HCT116 (cell line): Measurements from ENCODE around the gene ZFTA. TPM values are rescaled to one million over a fixed set of nuclear protein-coding genes. Genes with fewer than 3 reads are reported as not detected.

Experiments
- ATAC-seq: fragments of 200-7000 bp; cut with Tn5 transposase; 2 replicates; pipeline ENCODE4 v1.9.1; 2020; ENCODE audit warnings: mild to moderate bottlenecking, moderate library complexity
- BruUV-seq: library from RNA; stranded (reverse); fragments of 400-500 nt; replicated peaks from 2 replicates; lab custom pipeline; 2021; lab: Mats Ljungman, UMichigan
- CTCF ChIA-PET: fragments of 300-600 bp; sonication (Branson Sonifier 250); formaldehyde crosslinking; loops from one replicate; lab custom pipeline; 2021; ENCODE audit warnings: antibody characterized with exemption; lab: Charles Lee
- POLR2A ChIA-PET: fragments of 300-600, 350-600 bp; sonication (Branson Sonifier 250); formaldehyde crosslinking; loops from one replicate; lab custom pipeline; 2021; ENCODE audit warnings: antibody characterized with exemption; lab: Charles Lee
- RAD21 ChIA-PET, 2 experiments: fragments of 300-600 bp; sonication (Branson Sonifier 250); formaldehyde crosslinking; loops; one replicate each; lab custom pipeline; 2023; ENCODE audit warnings: low total read pairs in 2 of 2; ENCODE audit not compliant: uncharacterized antibody in 2 of 2, unreplicated experiment in 2 of 2, low non-redundant PET in 1 of 2; lab: Charles Lee
- DNase-seq: peaks from one replicate; pipeline ENCODE4 v3.0.0-alpha.2; 2010; ENCODE audit warnings: low read depth, low spot score
- H2AFZ ChIP-seq: fragments of 200-600 bp; shearing (Covaris generic), sonication (generic); 2 replicates; pipeline ENCODE4 v1.6.1; 2017; ENCODE audit warnings: low read depth, mixed run types, mixed read lengths, antibody characterized with exemption, low read length; ENCODE audit not compliant: poor library complexity, severe bottlenecking
- H3K27ac ChIP-seq: 2 replicates; pipeline ENCODE4 v1.5.1; 2012; ENCODE audit warnings: low read depth, low read length
- H3K27me3 ChIP-seq: fragments of 200-600 bp; sonication (generic); 2 replicates; pipeline ENCODE4 v1.6.1; 2016; ENCODE audit warnings: mixed run types, low read length, mixed read lengths; ENCODE audit not compliant: insufficient read depth
- H3K36me3 ChIP-seq, 2 experiments: fragments of 200-500 bp in 1 of 2; fragments of 200-600 bp in 1 of 2; sonication (Bioruptor generic) in 1 of 2; sonication (generic) in 1 of 2; 2 replicates each; pipeline versions ENCODE4 v1.5.1 to v1.6.1; 2014 to 2016; ENCODE audit warnings: low read length in 2 of 2, inconsistent platforms in 1 of 2, mixed read lengths in 1 of 2, mixed run types in 1 of 2; ENCODE audit not compliant: insufficient read depth in 2 of 2, control insufficient read depth in 1 of 2
- H3K4me1 ChIP-seq, 2 experiments: fragments of 200-600 bp in 1 of 2; sonication (generic) in 1 of 2; 2 replicates each; pipeline versions ENCODE4 v1.5.1 to v1.6.1; 2012 to 2017; ENCODE audit warnings: low read length in 2 of 2, inconsistent platforms in 1 of 2, mild to moderate bottlenecking in 1 of 2, mixed read lengths in 1 of 2, mixed run types in 1 of 2, moderate library complexity in 1 of 2; ENCODE audit not compliant: insufficient read depth in 2 of 2, control insufficient read depth in 1 of 2
- H3K4me2 ChIP-seq: fragments of 200-600 bp; sonication (generic); 2 replicates; pipeline ENCODE4 v1.6.1; 2017; ENCODE audit warnings: mixed run types, low read length, mixed read lengths
- H3K4me3 ChIP-seq, 2 experiments: fragments of 200-600 bp in 1 of 2; sonication (generic) in 1 of 2; replicated peaks in 1 of 2; 2 replicates each; pipeline ENCODE4 v1.5.1; 2011 to 2016; ENCODE audit warnings: low read length in 2 of 2, control low read depth in 1 of 2, low read depth in 1 of 2, mild to moderate bottlenecking in 1 of 2, mixed read lengths in 1 of 2, mixed run types in 1 of 2
- H3K79me2 ChIP-seq: fragments of 200-600 bp; sonication (generic); 2 replicates; pipeline ENCODE4 v1.6.1; 2017; ENCODE audit warnings: mild to moderate bottlenecking, mixed run types, low read length, moderate library complexity, mixed read lengths; ENCODE audit not compliant: insufficient read depth
- H3K9ac ChIP-seq: fragments of 200-600 bp; sonication (generic); 2 replicates; pipeline ENCODE4 v1.6.1; 2016; ENCODE audit warnings: low read length, mixed read lengths
- H3K9me2 ChIP-seq: fragments of 200-600 bp; sonication (generic), shearing (Covaris generic); 2 replicates; pipeline ENCODE4 v1.6.1; 2017; ENCODE audit warnings: mixed run types, mild to moderate bottlenecking, moderate library complexity; ENCODE audit not compliant: insufficient read depth
- H3K9me3 ChIP-seq, 2 experiments: fragments of 200-500 bp in 1 of 2; fragments of 200-600 bp in 1 of 2; sonication (Bioruptor generic) in 1 of 2; sonication (generic) in 1 of 2; 2 replicates each; pipeline ENCODE4 v1.6.1; 2014 to 2017; ENCODE audit warnings: low read length in 2 of 2, mixed read lengths in 2 of 2, inconsistent platforms in 1 of 2, low read depth in 1 of 2, mild to moderate bottlenecking in 1 of 2, mixed run types in 1 of 2, moderate library complexity in 1 of 2; ENCODE audit not compliant: control insufficient read depth in 1 of 2, insufficient read depth in 1 of 2
- H4K20me1 ChIP-seq: fragments of 200-600 bp; sonication (generic), shearing (Covaris generic); 2 replicates; pipeline ENCODE4 v1.6.1; 2017; ENCODE audit warnings: mixed run types, mild to moderate bottlenecking, moderate library complexity; ENCODE audit not compliant: insufficient read depth
- CBX3 ChIP-seq: IDR thresholded peaks from 2 replicates; pipeline ENCODE4 v1.6.1; 2012; ENCODE audit warnings: low read depth
- ELF1 ChIP-seq: IDR thresholded peaks from 2 replicates; pipeline ENCODE4 v1.6.1; 2012; ENCODE audit warnings: low read depth, borderline replicate concordance
- JUND ChIP-seq: IDR thresholded peaks from 2 replicates; pipeline ENCODE4 v1.6.1; 2012
- POLR2AphosphoS5 ChIP-seq: IDR thresholded peaks from 2 replicates; pipeline ENCODE4 v1.6.1; 2011; ENCODE audit warnings: mild to moderate bottlenecking, low read depth, low read length, moderate library complexity
- SIN3A ChIP-seq: IDR thresholded peaks from 2 replicates; pipeline ENCODE4 v1.6.1; 2012; ENCODE audit warnings: low read depth
- SP1 ChIP-seq: IDR thresholded peaks from 2 replicates; pipeline ENCODE4 v1.6.1; 2012; ENCODE audit warnings: low read depth
- SRF ChIP-seq: IDR thresholded peaks from 2 replicates; pipeline ENCODE4 v1.6.1; 2012; ENCODE audit warnings: low read depth
- TCF7L2 ChIP-seq: IDR thresholded peaks from 2 replicates; pipeline ENCODE4 v1.7.0; 2011; ENCODE audit warnings: borderline replicate concordance, inconsistent platforms; ENCODE audit not compliant: insufficient read depth, insufficient read length; ENCODE audit errors: extremely low read depth
- ZFX ChIP-seq: fragments of 450-650 bp; IDR thresholded peaks from 2 replicates; pipeline ENCODE4 v1.6.1; 2017
- ZNF274 ChIP-seq: fragments of 200-500 bp; sonication (Bioruptor generic); IDR thresholded peaks from 2 replicates; pipeline ENCODE4 v1.6.1; 2014; ENCODE audit warnings: mild to moderate bottlenecking, low read depth, low read length, inconsistent platforms
- intact Hi-C: fragments of 100-400 bp; cut with micrococcal nuclease; formaldehyde crosslinking; loops from 2 replicates; pipeline ENCODE4 v1.10.0; 2022
- total RNA-seq: library from RNA; stranded (reverse); gene quantifications from one replicate; pipeline ENCODE4 v1.2.1, GENCODE V29; 2021; ENCODE audit not compliant: unreplicated experiment
- TF ChIP-seq, protein P1 (sequence below): IDR thresholded peaks from 2 replicates; pipeline ENCODE4 v1.6.1; 2012
- TF ChIP-seq, protein P2 (sequence below): IDR thresholded peaks from 2 replicates; pipeline ENCODE4 v1.6.1; 2012

ZFTA gene
- total RNA-seq, 1 experiment from 2014 or later = 14.7 TPM

DNA sequence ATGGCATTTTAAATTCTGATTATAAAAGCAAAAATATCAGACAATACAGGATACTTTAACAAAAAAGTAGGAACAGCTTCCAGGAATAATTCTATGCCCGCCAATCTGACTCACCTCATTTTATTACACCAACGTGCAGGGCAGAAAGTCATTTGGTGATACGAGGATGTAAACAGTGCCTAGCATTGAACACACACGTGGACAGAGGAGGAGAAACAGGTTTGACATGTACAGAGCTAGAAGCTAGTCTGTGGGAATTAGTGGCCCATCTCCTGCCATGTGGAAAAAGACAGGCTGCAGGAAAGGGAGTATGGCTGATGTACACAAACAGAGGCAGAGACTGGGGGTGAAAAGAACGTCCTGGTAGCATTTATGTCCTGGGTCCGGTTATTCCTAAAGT, 35.7 kb upstream of the ZFTA start:
- Histone ChIP-seq H3K4me2 (peak overlapping the region; percentile 62), H3K9me2 (no peaks in the 10 kb centered on the region), H3K9me3 (no peaks in the 10 kb centered on the region), H3K4me1 (peaks cover 12 to 33% of the 10 kb centered on the region in 2 experiments; a peak in 3 of 4 replicates), H3K27me3 (no peaks in the 10 kb centered on the region), H3K79me2 (no peaks in the 10 kb centered on the region), H2AFZ (peak overlapping the region; percentile 11), H3K27ac (no peak overlapping the region), H3K9ac (0 out of 2 replicates have a peak overlapping the region, but pooled peaks have one; percentile 28), H3K4me3 (no peak overlapping the region), H4K20me1 (no peaks in the 10 kb centered on the region), H3K36me3 (no peaks in the 10 kb centered on the region)
- DNase-seq = peak; percentile 37
- ChIA-PET POLR2A (no interaction called here), RAD21 (no interaction called here), CTCF (interaction anchor here (2.3 kb wide), 1 partner anchor 36 kb away, joined by 6 read pairs; the partner anchor contains the start of gene ZFTA)
- no TSS peak for BruUV-seq
- TF ChIP-seq SRF = no peak
- TF ChIP-seq SIN3A = peak; percentile 67; the same call in 1 of the 2 replicates
- peak; percentile 81 for TF ChIP-seq SP1
- TF ChIP-seq ZNF274 = no peak
- TF ChIP-seq TCF7L2 = no peak
- TF ChIP-seq ELF1 = no peak
- TF ChIP-seq, protein P1, sequence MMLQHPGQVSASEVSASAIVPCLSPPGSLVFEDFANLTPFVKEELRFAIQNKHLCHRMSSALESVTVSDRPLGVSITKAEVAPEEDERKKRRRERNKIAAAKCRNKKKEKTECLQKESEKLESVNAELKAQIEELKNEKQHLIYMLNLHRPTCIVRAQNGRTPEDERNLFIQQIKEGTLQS = no peak
- no peak for TF ChIP-seq CBX3
- TF ChIP-seq POLR2AphosphoS5 = no peak
- peak; percentile 56 for TF ChIP-seq JUND
- TF ChIP-seq, protein P2, sequence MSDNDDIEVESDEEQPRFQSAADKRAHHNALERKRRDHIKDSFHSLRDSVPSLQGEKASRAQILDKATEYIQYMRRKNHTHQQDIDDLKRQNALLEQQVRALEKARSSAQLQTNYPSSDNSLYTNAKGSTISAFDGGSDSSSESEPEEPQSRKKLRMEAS = peak; percentile 94
- no peak for TF ChIP-seq ZFX
- intact Hi-C loops = no loop called here
- ATAC-seq = peak; percentile 36; the same call in 1 of the 2 replicates
